WTC11 (cell line): ENCODE data around the gene GBA2. TPM values are rescaled to one million over a fixed set of nuclear protein-coding genes. Genes with fewer than 3 reads are reported as not detected.

Experiments used
- ATAC-seq: fragments of 200-7000 bp; cut with Tn5 transposase; 2 replicates; pipeline ENCODE4 v1.10.0; 2021; ENCODE audit warnings: mild to moderate bottlenecking, moderate library complexity
- CTCF ChIA-PET: fragments of 300-600 bp; sonication (Branson Sonifier 250); formaldehyde crosslinking; loops from one replicate; lab custom pipeline; 2021; ENCODE audit warnings: antibody characterized with exemption; lab: Charles Lee
- POLR2A ChIA-PET: fragments of 350-600 bp; sonication (Branson Sonifier 250); formaldehyde crosslinking; loops from one replicate; lab custom pipeline; 2021; ENCODE audit warnings: antibody characterized with exemption; lab: Charles Lee
- DNase-seq: peaks from one replicate; pipeline ENCODE4 v3.0.0; 2021; ENCODE audit warnings: low spot score
- H3K27ac Mint-ChIP-seq: 2 replicates; pipeline ENCODE4 v1.8.0; 2021; ENCODE audit warnings: mixed read lengths
- H3K27me3 Mint-ChIP-seq: 2 replicates; pipeline ENCODE4 v1.8.0; 2021; ENCODE audit warnings: low read depth, mild to moderate bottlenecking, moderate library complexity, mixed read lengths
- H3K36me3 Mint-ChIP-seq: 2 replicates; pipeline ENCODE4 v1.8.0; 2021; ENCODE audit warnings: mixed read lengths
- H3K4me1 Mint-ChIP-seq: 2 replicates; pipeline ENCODE4 v1.8.0; 2022; ENCODE audit warnings: mixed read lengths
- H3K4me3 Mint-ChIP-seq: 2 replicates; pipeline ENCODE4 v1.8.0; 2021; ENCODE audit warnings: mild to moderate bottlenecking, moderate library complexity, mixed read lengths
- H3K9me3 Mint-ChIP-seq: 2 replicates; pipeline ENCODE4 v1.8.0; 2021; ENCODE audit warnings: mixed read lengths
- ATF2 ChIP-seq: sonication (generic); formaldehyde crosslinking; IDR thresholded peaks from 2 replicates; pipeline ENCODE4 v1.8.1; 2022; ENCODE audit warnings: low read depth, missing genetic modification reagents, borderline replicate concordance
- CBFB ChIP-seq: sonication (generic); formaldehyde crosslinking; IDR thresholded peaks from 2 replicates; pipeline ENCODE4 v1.8.1; 2022; ENCODE audit warnings: mild to moderate bottlenecking, low read depth, missing genetic modification reagents
- CREM ChIP-seq: sonication (generic); formaldehyde crosslinking; IDR thresholded peaks from 2 replicates; pipeline ENCODE4 v1.8.1; 2022; ENCODE audit warnings: mild to moderate bottlenecking, missing genetic modification reagents, moderate library complexity
- CTCF ChIP-seq: fragments of 200-600 bp; IDR thresholded peaks from 2 replicates; pipeline ENCODE4 v1.8.0; 2022; ENCODE audit warnings: antibody characterized with exemption
- FOXK1 ChIP-seq: sonication (generic); formaldehyde crosslinking; IDR thresholded peaks from 2 replicates; pipeline ENCODE4 v1.8.0; 2022; ENCODE audit warnings: mild to moderate bottlenecking, moderate library complexity, missing genetic modification reagents
- HMGA2 ChIP-seq: fragments of 250-450 bp; sonication (Bioruptor Pico); IDR thresholded peaks from 2 replicates; pipeline ENCODE4 v1.4.0; 2021; ENCODE audit warnings: mild to moderate bottlenecking, moderate library complexity
- IRF1 ChIP-seq: sonication (generic); formaldehyde crosslinking; IDR thresholded peaks from 2 replicates; pipeline ENCODE4 v1.8.0; 2023; ENCODE audit warnings: missing genetic modification reagents
- KAT7 ChIP-seq: sonication (generic); formaldehyde crosslinking; IDR thresholded peaks from 2 replicates; pipeline ENCODE4 v1.8.1; 2023; ENCODE audit warnings: missing genetic modification reagents, mild to moderate bottlenecking, borderline replicate concordance
- MYBL2 ChIP-seq: sonication (generic); formaldehyde crosslinking; IDR thresholded peaks from 2 replicates; pipeline ENCODE4 v1.8.1; 2023; ENCODE audit warnings: mild to moderate bottlenecking, moderate library complexity, missing genetic modification reagents
- NFE2L1 ChIP-seq: sonication (generic); formaldehyde crosslinking; IDR thresholded peaks from 2 replicates; pipeline ENCODE4 v1.8.1; 2023; ENCODE audit warnings: missing genetic modification reagents
- OVOL2 ChIP-seq: fragments of 250-450 bp; sonication (Bioruptor Pico); IDR thresholded peaks from 2 replicates; pipeline ENCODE4 v1.9.0; 2021; ENCODE audit warnings: mild to moderate bottlenecking, borderline replicate concordance
- PRRX2 ChIP-seq: fragments of 250-450 bp; sonication (Bioruptor Pico); IDR thresholded peaks from 2 replicates; pipeline ENCODE4 v1.8.0; 2021; ENCODE audit warnings: mild to moderate bottlenecking
- USF2 ChIP-seq: sonication (generic); formaldehyde crosslinking; IDR thresholded peaks from 2 replicates; pipeline ENCODE4 v1.8.1; 2023; ENCODE audit warnings: mild to moderate bottlenecking, missing genetic modification reagents, moderate library complexity
- ZNF219 ChIP-seq: sonication (generic); formaldehyde crosslinking; IDR thresholded peaks from 2 replicates; pipeline ENCODE4 v1.8.0; 2023; ENCODE audit warnings: missing genetic modification reagents, mild to moderate bottlenecking, borderline replicate concordance
- ZNF423 ChIP-seq: fragments of 250-450 bp; sonication (Bioruptor Pico); IDR thresholded peaks from 2 replicates; pipeline ENCODE4 v2.1.2; 2022; ENCODE audit warnings: mild to moderate bottlenecking, moderate library complexity
- ZNF671 ChIP-seq: fragments of 250-450 bp; sonication (Bioruptor Pico); IDR thresholded peaks from 2 replicates; pipeline ENCODE4 v1.8.0; 2021; ENCODE audit warnings: mild to moderate bottlenecking
- total RNA-seq: library from RNA; stranded (reverse); gene quantifications from 3 replicates; pipeline ENCODE4 v1.2.3, GENCODE V29; 2021
- TF ChIP-seq, protein P1 (sequence below): sonication (generic); formaldehyde crosslinking; IDR thresholded peaks from 2 replicates; pipeline ENCODE4 v1.8.0; 2023; ENCODE audit warnings: missing genetic modification reagents, mild to moderate bottlenecking, borderline replicate concordance
- TF ChIP-seq, protein P2 (sequence below): sonication (generic); formaldehyde crosslinking; IDR thresholded peaks from 2 replicates; pipeline ENCODE4 v1.8.1; 2023; ENCODE audit warnings: mild to moderate bottlenecking, missing genetic modification reagents
- TF ChIP-seq, protein P3 (sequence below): fragments of 250-450 bp; sonication (Bioruptor Pico); IDR thresholded peaks from 2 replicates; pipeline ENCODE4 v2.1.2; 2022; ENCODE audit warnings: mild to moderate bottlenecking, moderate library complexity

GBA2 gene
- total RNA-seq, 1 experiment from 2014 or later: 104 TPM

- H3K4me1 Mint-ChIP-seq: peaks cover 26% of the 10 kb centered on the region
- ChIA-PET CTCF (interaction anchor here (0.6 to 3.1 kb wide), 33 partner anchors 9 to 1617 kb away, joined by 3 to 27 read pairs (median 6); partner anchors contain the start of genes ARHGEF39, CCDC107, CREB3 and FAM221B), POLR2A (interaction anchor here (0.7 to 1.8 kb wide), 7 partner anchors 14 to 1067 kb away, joined by 3 to 13 read pairs (median 4); partner anchors contain the start of genes CREB3, RMRP, TLN1 and TPM2)
- peak overlapping the region; percentile 93 for H3K27ac Mint-ChIP-seq
- peak; percentile 82 for DNase-seq
- no peaks in the 10 kb centered on the region for H3K27me3 Mint-ChIP-seq
- ATAC-seq: peak; percentile 79
- peaks cover 20% of the 10 kb centered on the region for H3K36me3 Mint-ChIP-seq
- H3K4me3 Mint-ChIP-seq: peak overlapping the region; percentile 89
- no peaks in the 10 kb centered on the region for H3K9me3 Mint-ChIP-seq
- no peak for TF ChIP-seq CREM (CRISPR knock-in tag)
- no peak for TF ChIP-seq ZNF219
- TF ChIP-seq, protein P1, sequence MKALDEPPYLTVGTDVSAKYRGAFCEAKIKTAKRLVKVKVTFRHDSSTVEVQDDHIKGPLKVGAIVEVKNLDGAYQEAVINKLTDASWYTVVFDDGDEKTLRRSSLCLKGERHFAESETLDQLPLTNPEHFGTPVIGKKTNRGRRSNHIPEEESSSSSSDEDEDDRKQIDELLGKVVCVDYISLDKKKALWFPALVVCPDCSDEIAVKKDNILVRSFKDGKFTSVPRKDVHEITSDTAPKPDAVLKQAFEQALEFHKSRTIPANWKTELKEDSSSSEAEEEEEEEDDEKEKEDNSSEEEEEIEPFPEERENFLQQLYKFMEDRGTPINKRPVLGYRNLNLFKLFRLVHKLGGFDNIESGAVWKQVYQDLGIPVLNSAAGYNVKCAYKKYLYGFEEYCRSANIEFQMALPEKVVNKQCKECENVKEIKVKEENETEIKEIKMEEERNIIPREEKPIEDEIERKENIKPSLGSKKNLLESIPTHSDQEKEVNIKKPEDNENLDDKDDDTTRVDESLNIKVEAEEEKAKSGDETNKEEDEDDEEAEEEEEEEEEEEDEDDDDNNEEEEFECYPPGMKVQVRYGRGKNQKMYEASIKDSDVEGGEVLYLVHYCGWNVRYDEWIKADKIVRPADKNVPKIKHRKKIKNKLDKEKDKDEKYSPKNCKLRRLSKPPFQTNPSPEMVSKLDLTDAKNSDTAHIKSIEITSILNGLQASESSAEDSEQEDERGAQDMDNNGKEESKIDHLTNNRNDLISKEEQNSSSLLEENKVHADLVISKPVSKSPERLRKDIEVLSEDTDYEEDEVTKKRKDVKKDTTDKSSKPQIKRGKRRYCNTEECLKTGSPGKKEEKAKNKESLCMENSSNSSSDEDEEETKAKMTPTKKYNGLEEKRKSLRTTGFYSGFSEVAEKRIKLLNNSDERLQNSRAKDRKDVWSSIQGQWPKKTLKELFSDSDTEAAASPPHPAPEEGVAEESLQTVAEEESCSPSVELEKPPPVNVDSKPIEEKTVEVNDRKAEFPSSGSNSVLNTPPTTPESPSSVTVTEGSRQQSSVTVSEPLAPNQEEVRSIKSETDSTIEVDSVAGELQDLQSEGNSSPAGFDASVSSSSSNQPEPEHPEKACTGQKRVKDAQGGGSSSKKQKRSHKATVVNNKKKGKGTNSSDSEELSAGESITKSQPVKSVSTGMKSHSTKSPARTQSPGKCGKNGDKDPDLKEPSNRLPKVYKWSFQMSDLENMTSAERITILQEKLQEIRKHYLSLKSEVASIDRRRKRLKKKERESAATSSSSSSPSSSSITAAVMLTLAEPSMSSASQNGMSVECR (CRISPR knock-in tag): no peak
- TF ChIP-seq, protein P2, sequence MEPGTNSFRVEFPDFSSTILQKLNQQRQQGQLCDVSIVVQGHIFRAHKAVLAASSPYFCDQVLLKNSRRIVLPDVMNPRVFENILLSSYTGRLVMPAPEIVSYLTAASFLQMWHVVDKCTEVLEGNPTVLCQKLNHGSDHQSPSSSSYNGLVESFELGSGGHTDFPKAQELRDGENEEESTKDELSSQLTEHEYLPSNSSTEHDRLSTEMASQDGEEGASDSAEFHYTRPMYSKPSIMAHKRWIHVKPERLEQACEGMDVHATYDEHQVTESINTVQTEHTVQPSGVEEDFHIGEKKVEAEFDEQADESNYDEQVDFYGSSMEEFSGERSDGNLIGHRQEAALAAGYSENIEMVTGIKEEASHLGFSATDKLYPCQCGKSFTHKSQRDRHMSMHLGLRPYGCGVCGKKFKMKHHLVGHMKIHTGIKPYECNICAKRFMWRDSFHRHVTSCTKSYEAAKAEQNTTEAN (CRISPR knock-in tag): no peak
- TF ChIP-seq HMGA2 (CRISPR knock-in tag): no peak
- TF ChIP-seq CTCF: 0 out of 2 replicates have a peak, but pooled peaks have one; percentile 18
- TF ChIP-seq NFE2L1 (CRISPR knock-in tag): peak; percentile 23; the same call in 1 of the 2 replicates
- TF ChIP-seq OVOL2: no peak
- TF ChIP-seq IRF1 (CRISPR knock-in tag): no peak
- TF ChIP-seq MYBL2 (CRISPR knock-in tag): no peak
- no peak for TF ChIP-seq ZNF423 (CRISPR knock-in tag)
- no peak; the same call in 1 of the 2 replicates for TF ChIP-seq PRRX2 (CRISPR knock-in tag)
- TF ChIP-seq ZNF671 (CRISPR knock-in tag): no peak
- no peak for TF ChIP-seq USF2 (CRISPR knock-in tag)
- no peak for TF ChIP-seq CBFB
- no peak for TF ChIP-seq ATF2
- TF ChIP-seq KAT7 (CRISPR knock-in tag): peak; percentile 94; the same call in 1 of the 2 replicates
- peak; percentile 67; the same call in 1 of the 2 replicates for TF ChIP-seq FOXK1 (CRISPR knock-in tag)
- TF ChIP-seq, protein P3, sequence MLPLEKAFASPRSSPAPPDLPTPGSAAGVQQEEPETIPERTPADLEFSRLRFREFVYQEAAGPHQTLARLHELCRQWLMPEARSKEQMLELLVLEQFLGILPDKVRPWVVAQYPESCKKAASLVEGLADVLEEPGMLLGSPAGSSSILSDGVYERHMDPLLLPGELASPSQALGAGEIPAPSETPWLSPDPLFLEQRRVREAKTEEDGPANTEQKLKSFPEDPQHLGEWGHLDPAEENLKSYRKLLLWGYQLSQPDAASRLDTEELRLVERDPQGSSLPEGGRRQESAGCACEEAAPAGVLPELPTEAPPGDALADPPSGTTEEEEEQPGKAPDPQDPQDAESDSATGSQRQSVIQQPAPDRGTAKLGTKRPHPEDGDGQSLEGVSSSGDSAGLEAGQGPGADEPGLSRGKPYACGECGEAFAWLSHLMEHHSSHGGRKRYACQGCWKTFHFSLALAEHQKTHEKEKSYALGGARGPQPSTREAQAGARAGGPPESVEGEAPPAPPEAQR (CRISPR knock-in tag): no peak
Measured at GRCh38 chr9:35756275-35757225, 7.5 kb upstream of the GBA2 start.
